Loucy (cell line): ENCODE measurements around the gene ZFYVE28.

Experiments used
- CTCF ChIP-seq: fragments of 200-600 bp; sonication (generic); conservative IDR thresholded peaks from 2 replicates; pipeline ENCODE4 v1.5.1; 2014; ENCODE audit warnings: mild to moderate bottlenecking, antibody characterized with exemption, low read length
- EZH2phosphoT487 ChIP-seq: fragments of 200-600 bp; IDR thresholded peaks from 2 replicates; pipeline ENCODE4 v1.6.1; 2018; ENCODE audit warnings: antibody characterized with exemption, mild to moderate bottlenecking, moderate library complexity, borderline replicate concordance

- TF ChIP-seq CTCF: no peak
- no peak for TF ChIP-seq EZH2phosphoT487
Observed at GRCh38 chr4:2436761-2437474, 18.5 kb upstream of the ZFYVE28 start.
